ENCODE data around the gene BCOR.

The BCOR gene

DNA sequence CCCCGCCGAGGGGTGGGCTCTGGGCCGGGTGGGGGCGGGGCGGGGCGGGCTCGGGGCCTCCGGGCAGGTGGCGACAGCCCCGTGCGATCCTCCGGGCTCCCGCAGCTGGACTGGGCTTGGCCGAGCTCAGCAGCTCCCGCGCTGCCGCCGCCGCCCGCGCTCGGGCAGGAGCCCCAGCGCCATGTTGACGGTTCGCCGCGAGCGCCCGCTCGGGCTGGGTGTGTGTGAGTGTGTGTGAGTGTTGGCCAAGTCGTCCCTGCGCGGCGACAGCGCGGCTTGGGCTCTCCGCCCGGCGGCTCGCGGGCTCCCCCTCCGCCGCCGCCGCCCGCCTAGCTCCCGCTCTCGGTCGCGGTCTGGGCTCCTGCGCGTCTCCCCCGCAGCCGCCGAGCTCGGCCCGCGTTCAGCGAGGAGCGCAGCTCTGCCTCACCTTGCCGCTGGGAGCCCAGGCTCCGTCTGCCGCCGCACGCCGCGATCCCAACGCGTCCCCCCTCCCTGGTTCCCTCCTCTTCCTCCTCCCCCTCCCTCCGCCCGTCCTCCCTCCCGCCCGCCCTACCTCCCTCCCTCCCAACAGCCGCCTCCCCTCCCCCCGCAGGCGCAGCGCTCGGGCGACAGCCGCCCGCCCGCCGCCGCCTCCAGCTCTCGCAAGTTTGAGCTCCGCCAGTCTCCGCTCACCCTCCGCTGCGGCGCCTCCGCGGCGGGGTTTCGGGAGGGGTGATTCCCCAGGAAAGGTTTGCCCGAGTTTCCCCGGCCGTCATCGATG lies at the start of gene BCOR:
BCOR (minus strand) TSS at position 455 of the 760 bp plus-strand sequence. CDS start 20,029 bp downstream, outside the sequence.
- no peak for DNase-seq (ENCODE audit: low read depth, low spot score)

DNA sequence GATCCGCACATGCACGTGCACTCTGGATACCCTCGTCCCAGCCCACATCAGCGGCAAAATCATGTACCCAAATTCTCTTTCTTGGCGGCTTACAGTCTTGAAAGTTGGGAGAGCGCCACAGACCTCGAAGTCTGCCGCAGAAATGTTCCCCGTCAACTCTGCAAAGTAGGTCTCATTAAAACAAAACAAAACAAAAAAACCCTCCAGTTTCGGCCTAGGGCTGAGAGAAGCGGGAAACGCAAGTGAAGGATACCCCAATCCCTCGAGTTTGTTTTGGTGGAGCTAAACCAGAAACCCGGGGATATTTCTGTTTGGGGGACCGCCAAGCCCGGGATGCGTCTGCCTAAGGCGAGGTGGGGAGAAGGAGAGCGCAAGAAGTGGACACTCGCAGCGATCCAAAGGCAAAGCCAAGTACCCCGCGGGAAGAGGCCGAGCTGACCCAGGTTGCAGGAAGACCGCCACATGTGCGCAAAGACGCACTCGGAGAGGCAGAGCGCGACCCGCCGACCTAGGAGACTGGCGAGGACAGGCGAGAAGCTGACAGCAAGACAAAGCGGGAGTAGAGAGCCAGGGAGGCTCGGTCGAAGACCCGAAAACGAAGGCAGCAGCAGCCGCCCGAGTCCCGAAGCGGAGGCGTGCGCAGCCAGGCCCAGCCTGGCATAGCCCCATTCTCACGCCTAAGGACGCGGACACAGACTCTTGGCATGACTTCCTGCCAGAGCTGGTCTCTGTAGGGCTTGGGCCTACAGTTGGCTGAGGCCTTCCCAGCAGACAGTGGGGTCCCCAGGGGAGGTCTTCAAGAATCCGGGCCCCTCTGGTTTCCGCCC lies 49.6 kb upstream of the BCOR start:
- DNase-seq (ENCODE audit: low read depth, low spot score): no peak

DNA sequence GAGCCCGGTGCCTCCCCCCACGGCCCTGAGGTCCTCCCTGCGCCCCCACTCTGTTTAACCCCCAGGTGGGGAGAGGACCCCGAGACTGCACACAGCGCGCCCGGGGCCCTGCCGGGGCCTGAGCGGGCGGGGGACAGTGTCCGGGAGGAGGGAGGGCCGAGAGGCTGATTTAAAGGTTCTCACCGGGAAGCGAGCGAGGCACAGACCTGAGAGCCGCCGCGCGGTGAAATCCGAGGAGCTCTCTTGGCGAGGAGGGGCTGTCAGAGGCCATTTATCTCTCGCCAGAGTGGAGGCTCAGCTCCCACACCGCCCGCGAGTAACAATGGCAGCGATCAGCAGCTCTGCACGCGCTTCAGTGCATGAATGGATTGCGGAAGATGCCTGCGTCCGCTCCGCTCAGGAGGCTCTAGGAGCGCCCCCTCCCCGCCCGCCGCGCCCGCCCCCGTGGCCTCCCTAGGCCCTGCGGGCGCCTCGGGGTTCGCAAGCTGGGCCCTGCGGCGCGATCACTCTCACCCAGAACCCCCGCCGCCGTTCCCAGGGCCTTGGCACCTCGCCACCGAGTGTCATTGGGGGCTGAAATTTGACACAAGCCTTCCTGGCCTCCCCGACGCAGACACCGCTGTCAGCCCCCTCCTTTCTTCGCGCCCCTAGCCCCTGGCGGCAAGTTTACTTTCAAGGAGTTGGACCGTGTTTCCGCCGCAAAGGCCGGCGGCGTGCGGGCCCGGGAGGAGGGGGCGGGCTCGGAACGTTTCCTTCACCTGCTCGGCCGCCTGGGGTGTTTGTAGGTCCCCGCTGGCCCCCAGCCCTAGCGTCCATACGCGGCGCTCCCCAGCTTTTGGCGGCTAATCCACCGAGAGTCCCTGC lies 48.7 kb upstream of the BCOR start:
- no peak for DNase-seq (ENCODE audit: low read depth, low spot score)

DNA sequence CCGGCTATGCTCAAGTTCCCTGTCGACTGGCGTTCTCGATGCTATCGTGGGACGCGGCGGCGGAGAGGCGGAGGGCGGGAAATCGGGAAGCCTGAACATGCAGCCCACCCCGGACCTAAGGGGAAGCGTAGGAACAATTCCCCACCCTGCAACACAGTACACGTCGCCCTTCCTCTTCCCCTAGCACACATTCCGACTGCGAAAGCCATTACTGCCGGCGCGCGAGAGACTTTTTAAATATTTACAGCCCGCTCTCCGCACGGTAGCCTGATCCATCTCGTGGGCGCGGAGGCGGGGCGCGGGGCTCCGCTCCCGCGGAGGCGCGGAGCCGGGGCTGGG lies 48.1 kb upstream of the BCOR start:
- DNase-seq (ENCODE audit: low read depth, low spot score): no peak

DNA sequence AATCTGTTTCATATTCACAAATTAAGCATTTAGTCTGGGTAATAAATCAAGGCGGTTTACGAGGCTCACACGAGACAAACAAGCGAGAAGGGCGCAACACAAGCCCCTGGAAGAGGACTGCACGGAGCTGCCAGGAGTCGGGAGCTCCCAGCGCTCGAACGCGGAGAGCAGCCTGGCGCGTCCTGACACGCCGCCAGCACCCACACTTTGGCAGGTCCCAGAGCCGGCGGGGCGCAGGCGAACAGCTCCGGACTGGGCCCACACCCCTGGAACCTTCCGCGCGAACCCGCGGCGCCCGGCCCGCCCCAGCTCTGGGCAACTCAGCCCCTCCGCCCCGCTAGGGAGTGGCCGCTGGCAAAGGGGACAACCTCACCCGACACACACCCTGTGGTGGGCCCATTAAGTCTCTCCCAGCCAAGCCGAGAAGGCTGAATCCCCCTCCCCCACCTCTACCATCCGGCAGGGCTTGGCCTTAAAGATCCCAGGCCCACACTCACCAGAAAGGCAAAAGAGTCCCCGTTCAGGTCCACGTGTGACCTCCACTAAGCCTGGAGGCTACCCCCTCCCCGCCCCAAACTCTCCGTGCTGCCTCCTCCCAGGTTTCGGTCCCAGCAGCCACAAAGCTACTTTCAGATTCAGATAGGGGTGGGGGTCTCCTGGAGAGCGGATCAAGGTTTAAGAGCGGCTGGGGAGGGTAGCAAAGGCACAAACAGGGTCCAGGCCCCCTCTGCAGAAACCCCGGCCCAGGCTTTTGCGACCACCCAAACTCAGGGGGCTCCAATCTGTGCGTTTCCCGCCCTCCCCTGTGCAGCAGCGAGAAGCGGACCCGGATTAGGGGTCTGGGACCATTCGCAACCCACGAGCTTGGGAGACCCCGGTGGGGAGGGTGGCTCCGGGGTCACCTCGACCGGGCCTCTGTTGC lies 47.5 kb upstream of the BCOR start:
- DNase-seq (ENCODE audit: low read depth, low spot score): no peak

DNA sequence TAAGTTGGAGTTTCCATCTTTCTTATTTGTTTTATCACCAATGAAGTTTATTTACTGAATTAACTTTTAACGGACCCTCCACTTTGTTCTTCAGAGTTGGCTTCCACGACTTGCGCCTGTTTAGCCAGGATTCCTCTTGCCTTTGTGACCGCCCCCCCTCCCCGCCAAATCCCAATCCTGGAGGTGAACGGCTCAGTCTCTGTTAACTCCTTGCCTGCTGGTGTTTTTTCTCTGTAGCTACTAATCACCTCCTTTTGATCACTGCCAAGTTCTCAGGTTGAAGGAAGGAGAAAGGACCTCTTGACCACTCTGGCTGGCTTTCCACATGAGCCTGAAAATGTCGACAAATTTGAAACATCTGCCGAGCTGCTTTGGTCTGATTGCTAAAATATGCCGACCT lies 46.8 kb upstream of the BCOR start:
- DNase-seq (ENCODE audit: low read depth, low spot score): no peak

DNA sequence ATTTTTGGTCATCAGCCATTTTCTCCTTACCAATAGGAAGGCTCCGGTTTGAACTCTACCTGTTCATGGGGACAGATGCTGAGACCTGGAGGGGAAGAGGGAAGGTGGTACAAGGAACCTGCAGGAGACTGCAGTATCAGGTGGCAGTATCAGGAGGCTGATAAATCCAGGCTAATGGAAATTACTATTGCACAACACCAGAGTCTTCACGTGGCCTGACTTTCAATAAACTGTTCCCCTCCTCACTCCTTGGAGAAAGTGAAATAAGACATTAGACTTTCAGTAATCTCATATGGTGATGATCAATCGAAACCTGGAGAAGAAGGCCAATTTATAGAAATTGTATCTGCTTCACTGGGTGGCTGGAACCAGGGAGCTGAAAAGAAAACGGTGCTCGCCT lies 46.2 kb upstream of the BCOR start:
- DNase-seq (ENCODE audit: low read depth, low spot score): no peak

DNA sequence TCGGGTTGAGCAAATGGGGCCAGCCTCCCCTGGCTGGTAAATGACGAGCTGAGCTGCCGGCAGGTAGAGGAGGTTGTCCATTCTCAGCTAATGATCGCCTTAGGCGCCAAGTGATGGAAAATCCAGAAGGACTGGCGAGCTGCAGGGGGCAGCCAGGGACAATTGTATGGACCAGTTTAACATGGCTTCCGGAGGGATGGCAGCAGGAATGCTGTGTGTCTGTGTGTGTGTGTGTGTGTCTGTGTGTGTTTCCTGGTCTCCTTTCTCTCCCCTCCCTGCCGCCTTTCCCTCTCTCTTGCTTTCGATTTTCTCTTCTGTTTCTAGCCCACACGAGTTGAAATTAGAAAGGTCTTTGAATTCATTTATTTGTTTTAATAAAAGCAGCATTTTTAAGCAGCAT lies 45.2 kb upstream of the BCOR start:
- no peak for DNase-seq (ENCODE audit: low read depth, low spot score)

DNA sequence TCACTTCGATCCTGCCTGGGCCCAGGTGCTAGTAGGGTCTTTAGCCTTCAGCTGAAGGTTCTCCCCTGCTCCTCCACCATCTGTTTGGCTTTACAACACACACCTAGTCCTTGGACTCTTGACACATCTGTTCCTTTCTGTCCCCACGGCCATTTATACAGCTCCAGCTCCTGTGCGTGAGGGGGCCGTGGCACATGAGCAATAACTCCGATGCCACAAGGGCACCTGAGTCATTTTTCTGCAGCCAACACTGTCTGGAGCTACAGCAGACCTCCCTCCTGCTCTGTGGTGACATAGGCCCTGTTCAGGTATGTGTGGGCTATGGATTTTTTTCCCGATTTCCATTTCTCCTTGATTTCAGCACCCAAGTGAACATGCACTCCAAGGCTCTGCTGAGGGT lies 44.7 kb upstream of the BCOR start:
- DNase-seq (ENCODE audit: low read depth, low spot score): no peak

DNA sequence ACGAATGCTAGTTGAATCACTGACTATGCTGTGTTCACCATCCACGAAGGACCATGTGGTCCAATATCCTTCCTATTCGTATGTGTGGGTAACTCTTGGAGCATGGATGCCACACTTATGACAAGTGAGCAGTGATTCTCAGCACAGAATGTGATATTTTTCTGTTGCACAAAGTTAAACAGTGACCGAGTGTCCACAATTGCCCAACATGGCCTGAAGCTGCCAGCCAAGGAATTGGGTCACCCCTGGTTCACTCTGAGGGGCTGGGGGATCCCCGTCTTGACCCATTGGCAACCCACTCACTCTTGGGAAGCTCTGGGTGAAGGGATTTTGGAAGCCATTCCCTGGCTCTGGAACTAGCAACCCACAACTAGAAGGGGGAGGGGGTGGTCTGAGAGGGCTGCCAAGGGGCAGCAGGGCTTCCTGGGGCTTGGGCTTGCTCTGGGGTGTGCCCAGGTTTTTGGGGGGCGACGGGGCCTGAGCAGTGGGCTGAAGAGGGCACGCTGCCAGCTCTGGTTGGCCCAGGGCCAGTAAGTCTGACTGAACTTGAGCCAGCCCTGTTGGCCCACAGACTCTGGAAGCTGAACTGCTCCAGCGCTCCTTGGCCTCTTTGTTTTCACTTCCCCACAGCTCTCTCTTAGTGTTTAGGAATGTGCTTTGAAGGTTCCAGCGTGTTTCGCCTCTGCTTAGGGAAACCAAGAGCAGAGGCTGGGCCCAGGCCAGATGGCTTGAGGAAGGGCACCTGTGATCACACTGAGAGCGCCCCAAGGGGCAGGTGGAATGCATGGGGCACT lies 43.1 kb upstream of the BCOR start:
- DNase-seq (ENCODE audit: low read depth, low spot score): no peak

DNA sequence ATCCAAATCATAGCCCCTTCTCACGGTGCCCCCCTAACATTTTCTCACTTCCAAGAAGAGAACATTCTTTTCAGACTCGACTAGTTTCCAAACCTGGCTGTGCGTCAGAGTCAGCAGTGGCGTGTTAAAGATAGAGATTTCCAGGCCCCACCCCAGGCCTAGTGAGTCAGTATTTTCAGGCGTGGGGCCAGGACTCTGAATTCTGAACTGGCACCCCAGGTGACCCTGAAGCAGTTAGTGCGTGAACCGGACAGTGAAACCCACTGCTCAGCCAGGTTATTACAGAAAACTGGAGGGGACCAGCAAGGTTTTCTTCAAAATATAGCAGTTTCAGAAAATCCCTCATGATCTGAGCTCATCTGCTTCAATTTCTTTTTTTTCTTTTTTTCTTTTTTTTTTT lies 35.0 kb upstream of the BCOR start:
- DNase-seq (ENCODE audit: low read depth, low spot score): no peak

DNA sequence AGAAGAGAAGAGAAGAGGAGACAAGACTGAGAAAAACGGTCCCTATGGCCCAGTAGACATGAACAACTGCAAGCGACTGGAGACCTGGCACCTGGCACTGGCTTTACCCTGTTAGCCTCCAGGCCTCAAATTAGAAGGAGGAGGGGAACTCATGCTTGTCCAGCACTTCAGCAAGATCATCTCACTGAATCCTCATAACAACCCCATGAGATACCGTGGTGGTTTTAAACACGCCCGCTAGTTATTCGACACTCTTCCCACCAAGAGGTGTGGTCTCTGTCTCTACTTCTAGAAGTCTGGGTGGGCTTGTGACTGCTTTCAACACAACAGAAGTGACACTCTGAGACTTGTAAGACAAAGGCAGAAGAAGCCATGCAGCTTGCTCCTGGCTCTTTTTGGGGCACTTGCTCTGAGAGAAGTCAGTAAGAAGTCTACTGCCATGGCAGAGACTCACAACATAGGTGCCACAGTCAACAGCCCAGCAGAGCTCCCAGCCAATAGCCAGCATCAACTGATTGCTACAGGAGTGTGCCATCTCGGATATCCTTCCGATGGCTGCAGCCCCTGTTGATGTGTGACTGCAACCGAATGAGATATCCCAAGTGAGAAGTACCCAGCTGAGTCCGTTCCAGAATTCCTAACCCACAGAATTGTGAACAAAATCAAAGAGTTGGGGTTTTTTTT lies 34.0 kb upstream of the BCOR start:
- no peak for DNase-seq (ENCODE audit: low read depth, low spot score)

DNA sequence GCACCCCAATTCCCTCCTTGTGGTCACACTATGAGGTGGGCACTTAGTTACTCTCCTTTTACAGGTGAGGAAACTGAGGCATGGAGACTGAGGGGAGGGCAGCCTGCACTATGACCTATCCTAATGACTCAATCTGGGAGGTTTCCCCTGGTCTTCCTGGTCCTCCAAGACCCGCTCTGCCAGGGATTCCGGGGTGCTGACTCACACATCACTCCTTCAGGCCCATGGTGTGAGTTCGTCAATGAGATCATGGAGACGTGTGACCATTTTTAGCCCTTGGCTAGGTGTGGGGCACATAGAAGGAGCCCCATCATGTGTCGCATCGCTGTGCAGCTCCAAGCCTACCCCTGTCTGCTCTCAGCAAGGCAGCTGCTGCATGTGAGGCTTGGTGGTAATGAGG lies 32.4 kb upstream of the BCOR start:
- no peak for DNase-seq (ENCODE audit: low read depth, low spot score)

DNA sequence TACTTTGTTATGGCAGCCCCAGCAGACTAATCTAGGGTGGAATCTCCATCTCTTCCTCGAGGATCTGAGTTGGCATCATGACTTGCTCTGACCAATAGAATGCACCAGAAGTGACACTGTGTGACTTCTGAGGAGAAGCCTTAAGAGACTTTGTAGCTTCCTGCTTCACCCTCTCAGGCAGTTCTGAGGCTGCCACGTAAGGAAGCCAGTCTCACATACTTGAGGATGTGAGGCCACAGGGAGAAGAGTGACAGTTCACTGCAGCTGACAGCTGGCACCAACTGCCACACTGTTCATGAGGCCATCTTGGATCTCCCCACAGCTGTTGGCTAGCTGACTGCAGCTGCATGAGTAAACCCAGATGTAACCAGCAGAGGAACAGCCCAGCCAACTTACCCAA lies 29.3 kb upstream of the BCOR start:
- no peak for DNase-seq (ENCODE audit: low read depth, low spot score)

DNA sequence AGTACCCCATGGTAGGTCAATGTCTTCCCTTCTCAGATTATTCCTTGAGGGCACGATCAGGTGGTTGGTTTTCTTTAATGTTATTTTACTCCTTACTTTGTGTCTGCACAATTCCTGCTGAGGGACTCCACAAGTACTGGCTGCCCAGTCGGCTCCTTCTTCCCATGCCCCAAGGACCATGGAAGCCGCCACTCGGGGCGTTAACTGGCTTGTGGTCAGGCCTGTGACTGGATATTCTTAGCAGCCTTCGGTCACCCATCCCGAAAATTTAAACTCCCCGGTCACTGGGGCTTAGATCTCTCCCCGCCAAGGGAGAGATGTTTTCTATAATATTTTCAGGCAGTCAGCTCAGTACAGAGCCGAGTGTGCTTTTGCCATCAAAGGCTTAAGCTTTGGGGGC lies 24.7 kb upstream of the BCOR start:
- DNase-seq (ENCODE audit: low read depth, low spot score): no peak

DNA sequence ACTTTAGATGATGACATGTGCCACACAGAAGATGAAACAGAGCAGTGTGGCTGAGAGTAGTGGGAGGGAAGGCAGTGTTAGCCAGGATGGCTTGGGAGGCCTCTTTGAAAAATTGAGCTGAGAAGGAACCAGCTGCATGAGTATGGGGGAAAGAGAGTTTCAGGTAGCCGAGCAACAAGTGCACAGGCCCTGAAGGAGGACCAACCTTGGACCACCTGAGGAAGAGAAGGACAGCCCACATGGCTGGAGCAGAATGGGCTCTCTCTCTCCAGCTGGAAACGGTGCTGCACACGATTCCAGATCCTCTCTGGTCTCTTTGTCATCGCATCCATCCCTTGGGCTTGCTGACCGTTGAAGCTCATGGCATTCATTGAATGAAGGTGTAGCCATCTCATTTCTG lies 23.9 kb upstream of the BCOR start:
- no peak for DNase-seq (ENCODE audit: low read depth, low spot score)

DNA sequence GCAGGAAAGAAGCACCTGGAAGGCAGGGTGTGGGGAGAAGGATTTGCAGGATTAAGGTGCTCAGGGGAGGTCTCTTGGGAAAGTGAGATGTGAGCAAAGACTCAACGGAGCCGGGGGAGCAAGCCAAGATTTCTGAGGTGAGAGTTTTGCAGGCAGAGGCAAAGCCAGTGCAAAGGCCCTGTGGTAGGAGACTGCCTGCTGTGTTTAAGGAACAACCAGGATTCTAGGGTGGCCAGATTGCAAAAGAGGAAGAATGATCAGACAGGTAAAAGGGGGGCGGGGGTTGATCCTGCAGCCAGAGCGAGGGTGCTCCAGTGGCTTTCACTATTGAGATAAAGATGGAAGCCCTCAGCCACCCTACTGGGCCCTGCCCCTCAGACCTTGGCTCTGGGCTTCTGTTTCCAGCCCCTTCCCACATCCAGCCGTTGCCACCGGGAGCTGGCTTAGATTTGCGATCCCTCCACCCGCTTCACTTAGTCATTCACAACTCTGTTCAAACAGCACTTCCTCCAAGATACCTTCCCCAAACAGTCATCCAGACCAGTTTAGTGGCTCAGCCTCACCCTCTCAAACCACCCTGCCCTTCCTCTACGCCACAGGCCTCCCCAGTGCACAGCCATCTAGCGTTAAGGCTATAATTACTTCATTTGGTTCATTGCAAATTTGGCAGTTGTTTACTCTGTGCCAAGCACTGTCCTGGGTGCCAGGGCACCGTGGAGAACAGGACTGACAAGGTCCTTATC lies 23.3 kb upstream of the BCOR start:
- no peak for DNase-seq (ENCODE audit: low read depth, low spot score)

DNA sequence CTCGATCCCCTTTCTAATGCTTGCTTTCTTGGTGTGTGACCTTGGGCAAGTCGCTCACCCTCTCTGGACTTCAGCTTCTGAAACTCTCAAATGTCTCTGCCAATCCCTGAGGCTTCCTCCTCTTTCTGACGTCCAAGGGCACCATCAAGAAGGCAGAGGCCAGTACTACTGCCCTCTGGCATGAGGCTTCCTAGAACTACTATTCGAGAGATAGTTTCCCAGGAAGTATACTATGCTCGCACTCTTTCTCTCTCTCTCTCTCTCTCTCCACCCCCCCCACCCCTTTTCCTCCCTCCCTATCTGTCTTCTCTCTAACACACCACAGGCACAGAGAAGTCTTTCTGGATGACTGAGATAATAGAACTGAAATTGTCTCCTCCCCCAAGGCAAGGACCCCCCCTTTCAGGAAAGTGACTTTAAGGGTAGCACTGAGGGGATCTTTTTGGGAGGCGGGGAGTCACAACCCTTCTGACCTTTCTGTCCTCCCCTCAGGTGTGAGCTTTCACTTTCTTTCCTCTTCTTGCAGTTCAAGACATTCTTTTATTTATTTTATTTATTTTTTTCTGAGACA lies 20.0 kb upstream of the BCOR start:
- DNase-seq (ENCODE audit: low read depth, low spot score): no peak

DNA sequence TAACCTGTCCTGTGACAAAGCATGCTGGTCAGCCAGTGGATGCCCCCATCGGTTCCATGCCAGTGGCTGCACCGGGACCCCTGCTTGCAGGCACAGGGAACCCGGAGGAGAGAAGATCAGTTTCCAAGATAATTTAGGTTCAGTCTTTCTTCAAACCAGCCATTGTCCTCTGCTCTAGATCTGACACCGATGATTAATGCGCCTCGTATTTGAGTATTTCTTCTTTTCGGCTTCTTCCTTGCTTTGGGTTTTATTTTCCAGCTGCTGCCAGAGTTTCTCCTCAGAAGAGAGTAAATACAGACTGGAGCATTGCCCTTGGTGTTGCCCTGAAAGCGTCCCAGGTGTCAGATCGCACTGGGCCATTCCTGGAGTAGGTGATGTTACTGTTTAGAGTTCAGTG lies 19.2 kb upstream of the BCOR start:
- no peak for DNase-seq (ENCODE audit: low read depth, low spot score)

Data from brain pericyte (primary cell).